ENCODE measurements around the gene SARS1.

SARS1 gene

DNA sequence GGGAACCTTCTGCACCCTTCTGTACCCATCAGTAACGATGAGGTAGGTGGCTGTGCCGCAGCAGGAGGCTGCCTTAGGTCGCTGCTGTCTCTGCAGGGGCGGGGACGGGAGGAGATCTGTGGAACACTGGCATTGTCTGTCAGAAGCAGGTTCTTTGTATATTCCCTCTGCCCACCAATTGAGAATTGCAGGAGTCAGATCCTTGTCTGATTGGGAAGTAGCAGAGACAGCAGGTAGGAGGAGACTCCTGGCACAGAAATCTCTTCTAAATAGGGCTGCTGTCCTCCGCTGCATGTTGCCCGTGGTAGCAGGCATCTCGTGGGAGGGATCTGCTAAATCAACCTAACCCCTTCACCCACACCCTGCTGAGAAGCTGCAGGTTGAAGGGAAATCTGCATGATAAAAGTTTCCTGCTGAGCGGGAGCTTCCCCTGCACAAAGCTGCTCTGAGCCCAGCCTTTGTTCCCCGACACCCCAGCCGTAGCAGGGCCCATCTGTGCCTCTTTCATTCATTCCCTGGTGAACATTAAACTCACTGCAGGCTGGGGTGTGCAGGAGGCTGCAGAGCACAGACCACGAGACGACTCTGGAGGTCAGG lies 15.9 kb downstream of the SARS1 start:
- DNase-seq: no peak

DNA sequence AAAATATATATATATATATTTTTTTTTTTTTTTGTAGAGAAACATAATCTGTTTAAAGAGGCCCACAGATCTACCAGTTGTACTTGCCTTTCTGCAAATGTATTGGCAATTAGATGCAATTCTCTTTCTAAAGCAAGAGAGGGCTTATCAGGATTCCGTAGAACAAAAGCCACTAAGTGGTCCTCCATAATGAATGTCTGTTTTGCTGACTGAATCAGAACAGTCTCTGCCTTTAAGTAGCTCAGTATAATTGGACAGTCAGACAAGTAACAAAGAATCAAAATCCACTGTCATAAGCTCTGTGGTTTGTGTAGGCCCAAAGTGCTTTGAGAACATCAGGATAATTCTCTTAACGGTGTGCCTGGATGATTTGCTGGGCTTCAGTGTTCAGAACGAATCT lies 17.3 kb downstream of the SARS1 start:
- no peak for DNase-seq

DNA sequence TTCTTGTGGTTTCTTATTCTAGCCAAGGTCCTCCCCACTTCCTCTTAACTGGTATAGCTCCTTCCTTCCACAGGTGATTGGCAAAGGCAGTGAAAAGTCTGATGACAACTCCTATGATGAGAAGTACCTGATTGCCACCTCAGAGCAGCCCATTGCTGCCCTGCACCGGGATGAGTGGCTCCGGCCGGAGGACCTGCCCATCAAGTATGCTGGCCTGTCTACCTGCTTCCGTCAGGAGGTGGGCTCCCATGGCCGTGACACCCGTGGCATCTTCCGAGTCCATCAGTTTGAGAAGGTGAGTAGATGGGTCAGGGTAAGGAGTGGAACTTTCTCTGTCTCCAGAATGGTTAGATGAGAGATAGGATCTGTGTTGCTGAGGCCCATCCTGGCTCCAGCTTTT lies 21.4 kb downstream of the SARS1 start:
- DNase-seq: no peak

DNA sequence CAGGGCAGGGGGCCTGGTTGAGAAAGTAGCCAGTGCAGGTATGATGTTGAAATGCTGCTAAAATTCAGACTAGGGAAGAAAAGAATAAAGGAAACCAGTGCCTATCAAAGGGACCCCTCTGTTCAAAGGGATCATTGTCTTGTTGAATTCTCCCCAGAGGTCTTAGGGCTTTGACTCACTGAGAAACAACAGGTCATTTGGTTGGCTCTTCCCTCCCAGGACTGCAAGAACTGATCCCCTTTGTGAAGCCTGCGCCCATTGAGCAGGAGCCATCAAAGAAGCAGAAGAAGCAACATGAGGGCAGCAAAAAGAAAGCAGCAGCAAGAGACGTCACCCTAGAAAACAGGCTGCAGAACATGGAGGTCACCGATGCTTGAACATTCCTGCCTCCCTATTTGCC lies 23.8 kb downstream of the SARS1 start:
- DNase-seq: no peak

DNA sequence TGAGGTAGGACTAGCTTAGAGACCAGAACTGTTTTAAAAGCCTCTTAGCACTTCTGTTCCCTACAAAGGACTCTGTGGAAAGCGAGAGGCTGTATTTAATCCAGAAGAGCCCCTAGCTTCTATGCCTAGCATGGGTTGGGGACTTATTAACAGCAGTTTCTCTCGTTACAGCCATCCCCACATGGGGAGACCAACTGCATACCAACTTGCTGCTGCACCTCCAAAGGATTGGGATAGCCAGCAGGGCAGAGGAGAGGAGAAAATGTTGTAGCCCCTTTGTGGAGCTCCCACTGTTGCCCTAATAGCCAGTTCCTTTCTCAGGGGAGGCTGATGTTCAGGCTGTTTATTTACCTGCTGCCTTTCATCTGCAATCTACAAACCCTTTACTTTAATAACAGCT lies 24.7 kb downstream of the SARS1 start:
- no peak for DNase-seq

DNA sequence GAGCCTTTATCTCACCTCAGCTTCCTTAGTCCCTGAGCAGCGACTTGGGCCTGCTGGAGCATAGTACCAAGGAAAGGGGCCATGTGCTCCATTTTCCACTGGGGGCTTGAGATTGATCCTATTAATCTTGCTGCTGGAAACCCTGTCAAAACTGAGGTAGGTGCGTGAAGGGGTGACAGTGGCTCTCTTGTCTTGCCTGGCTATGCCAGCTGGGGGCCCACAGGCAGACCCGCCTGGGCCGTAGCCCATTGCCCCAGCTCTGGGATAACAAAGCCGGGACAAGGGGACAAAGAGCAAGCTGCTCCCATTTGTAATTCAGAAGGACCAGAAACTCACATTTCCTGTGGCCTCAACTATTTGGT lies 25.3 kb downstream of the SARS1 start:
- no peak for DNase-seq

DNA sequence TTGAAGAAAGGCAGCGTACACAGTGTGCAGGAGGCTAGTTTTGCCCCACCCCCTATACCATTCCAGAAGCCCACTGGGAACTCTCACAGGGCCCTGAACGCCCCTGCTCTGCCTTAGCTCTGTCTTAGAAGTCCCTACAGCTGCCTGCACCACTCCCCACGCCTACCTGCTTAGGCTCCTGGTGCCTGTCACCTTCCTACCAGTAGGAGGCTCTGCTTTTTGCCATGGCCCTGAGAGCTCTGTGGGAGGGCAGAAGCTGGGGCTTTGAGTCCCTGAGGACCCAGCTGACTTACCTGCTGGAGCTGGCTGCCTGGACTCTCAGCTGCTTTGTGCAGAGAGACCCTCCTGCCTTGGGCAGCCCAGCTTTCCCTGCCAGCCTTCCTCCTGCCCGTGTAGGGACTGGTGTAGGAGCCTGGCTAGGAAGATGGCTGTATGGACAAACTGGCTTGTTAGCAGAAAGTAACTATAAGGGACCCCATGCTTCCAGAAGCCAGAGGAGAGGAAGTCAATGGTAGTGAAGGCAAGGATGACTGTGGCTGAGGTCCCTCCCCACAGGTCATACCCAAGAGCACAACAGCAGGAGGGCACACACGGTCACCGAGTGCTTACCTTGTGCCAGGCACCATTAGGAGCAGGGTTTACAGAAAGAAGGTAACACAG lies 25.8 kb downstream of the SARS1 start:
- DNase-seq: no peak

DNA sequence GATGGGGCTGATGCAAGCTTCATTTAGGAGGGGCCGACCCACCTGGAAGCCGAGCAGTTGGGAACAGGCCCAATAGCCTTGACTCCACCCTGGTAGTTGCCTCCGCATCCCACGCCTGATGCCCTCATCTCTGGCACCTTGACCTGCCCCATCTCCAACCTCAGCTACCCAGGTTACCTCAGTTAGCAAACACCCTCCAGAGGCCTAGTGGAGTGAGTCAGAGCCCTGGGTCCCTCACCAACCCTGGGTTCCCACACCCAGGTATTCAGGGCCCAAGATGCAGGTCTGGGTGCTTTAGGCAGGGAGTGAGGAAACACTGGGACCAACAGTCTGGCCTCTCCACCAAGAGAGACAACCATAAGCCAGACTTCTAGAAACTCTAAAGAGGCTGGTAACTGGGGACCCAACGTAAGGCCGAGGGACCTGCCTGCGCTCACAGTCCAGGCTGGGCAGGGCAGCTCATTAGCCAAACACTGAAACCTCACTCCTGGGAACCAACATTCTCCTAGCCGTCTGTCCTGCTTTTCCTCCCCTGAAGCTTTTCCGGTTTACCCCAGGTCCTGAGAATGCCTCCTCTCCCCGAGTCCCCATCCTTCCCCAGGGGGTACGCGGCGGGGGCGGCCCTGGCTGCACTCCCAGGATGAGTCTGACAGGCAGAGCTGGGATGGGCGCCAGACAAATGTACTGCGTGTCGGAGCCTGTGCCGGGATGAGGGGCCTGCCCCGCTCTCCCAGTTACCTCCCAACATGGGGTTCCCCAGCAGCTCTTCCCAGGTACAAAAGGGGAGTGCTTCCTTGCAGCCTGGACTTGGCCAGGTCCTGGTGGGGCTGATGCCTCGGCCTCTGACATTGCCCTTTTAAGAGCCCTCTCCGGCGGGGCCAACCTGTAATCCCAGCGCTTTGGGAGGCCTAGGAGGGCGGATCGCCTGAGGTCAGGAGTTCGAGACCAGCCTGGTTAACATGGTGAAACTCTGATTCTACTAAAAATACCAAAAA lies 26.7 kb downstream of the SARS1 start:
- peak; percentile 83 for DNase-seq

DNA sequence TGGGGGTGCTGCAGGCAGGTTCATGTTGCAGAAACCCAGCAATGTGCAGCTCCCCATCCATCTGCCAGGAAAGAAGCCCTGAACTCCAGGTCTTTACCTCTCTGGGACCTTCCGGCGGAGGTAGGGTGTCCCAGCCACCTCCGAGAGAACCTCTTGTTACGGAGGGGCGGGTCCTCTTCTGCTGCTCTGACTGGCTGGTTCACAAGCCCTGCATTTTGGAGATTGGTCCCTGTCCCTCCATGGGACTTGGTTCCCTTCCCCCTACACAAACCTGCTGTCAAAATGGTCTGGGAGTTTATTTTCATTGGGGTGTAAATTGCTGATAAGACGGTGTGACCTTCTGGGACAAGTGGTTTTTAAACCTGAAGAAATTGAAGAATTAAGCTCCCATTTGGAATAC lies 27.6 kb downstream of the SARS1 start:
- DNase-seq: peak; percentile 16

DNA sequence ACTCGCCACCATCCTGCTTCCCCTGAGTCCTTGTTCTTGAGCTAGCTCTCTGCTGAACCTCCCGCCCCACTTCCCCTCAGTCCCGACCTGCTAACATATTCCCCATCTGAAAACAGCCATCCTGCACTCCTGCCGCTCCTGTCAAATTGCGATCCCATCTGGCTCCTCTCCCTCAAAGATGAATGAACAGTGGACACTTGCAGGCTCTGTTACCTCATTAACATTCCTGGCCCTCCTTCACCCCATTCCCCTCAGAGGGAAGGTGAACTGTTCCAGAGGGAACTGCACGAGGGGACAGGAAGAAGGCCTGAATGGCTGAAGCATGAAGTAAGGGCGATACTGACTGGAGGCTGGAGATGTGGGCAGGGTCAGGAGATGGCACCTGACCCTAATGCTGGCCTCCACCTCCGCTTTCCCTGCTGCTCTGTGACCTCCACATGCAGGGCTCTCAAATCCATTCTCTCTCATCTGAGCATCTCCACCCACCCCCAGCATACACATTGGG lies 28.2 kb downstream of the SARS1 start:
- DNase-seq: peak; percentile 17

DNA sequence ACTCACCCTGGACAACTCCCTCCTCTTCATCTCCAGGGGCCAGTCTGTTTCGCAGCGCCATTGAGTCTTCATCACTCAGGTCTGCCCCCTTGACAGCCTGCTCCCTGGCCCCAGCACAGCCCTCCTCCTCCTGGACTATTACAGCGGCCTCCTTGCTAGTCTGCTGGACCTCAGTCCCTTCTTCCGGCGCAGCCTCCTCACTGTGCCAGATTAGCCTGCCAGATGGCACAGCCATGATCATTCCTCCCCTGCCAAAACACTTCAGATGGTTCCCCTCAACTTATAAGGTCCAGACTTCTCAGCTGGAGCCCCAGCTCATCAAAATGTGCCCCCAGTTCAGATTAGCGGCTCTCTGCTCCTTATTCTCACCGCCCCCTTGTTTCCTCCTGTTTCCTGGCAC lies 28.7 kb downstream of the SARS1 start:
- DNase-seq: peak; percentile 54

DNA sequence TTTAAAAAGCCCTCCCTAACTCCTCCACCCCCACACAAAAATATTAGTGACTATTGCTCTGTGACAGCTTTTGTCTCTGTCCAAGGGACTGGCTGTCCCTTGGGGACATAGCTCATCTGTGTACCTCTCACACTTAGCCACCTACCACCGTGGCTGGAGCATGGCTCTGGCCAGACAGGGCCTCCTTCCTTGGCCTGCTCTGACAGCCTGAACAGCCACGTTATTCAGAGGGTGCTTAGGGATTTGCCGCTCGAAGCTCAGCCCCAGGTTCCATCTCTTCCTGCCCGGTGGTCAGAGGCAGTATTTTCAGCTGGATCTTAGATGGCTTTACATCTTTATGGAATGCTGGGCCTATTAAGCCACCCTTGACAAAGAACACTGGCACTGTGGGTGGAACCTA lies 29.5 kb downstream of the SARS1 start:
- DNase-seq: peak; percentile 12

DNA sequence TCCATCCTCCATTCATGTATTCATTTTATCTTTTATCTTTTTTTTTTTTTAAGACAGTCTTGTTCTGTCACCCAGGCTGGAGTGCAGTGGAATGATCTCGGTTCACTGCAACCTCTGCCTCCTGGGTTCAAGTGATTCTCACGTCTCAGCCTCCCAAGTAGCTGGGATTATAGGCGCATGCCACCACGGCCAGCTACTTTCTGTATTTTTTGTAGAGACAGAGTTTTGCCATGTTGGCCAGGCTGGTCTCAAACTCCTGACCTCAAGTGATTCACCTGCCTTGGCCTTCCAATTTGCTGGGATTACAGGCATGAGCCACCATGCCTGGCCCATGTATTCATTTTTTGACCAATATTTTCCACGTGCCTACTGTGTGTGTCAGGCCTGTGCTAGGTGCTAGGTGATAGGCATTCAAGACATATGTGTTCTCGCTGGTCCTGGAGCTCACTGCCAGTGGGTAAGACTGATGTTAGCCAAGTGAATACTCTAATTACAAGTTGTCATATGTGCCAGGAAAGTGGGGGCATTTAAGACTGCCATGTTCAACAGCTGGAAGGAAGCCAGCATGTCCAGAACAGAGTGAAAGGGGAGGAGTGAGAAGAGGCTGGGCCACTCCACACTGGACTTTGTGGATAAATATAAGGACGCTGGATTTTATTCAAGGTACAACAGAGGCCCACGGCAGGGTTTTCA lies 30.3 kb downstream of the SARS1 start:
- DNase-seq: peak; percentile 10

DNA sequence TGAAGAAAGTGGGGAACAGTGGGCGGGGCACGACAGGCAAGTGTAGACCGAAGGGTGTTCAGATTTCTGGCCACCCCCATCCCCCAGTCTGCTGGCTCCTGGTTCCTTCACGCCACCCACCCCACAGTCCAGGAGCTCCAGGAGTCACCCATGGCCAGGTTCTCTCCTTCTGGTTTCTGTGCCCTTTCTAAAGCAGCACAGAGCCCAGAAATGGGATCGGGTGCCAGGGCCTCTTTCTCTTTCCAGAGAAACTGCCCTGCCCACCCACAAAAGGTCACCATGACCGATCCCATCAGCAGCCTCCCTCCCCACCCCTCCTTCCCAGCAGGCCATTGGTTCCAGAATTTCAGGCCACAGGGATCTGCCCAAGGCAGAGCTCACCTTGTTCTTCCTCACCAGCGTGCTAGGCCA lies 32.4 kb downstream of the SARS1 start:
- peak; percentile 14 for DNase-seq

DNA sequence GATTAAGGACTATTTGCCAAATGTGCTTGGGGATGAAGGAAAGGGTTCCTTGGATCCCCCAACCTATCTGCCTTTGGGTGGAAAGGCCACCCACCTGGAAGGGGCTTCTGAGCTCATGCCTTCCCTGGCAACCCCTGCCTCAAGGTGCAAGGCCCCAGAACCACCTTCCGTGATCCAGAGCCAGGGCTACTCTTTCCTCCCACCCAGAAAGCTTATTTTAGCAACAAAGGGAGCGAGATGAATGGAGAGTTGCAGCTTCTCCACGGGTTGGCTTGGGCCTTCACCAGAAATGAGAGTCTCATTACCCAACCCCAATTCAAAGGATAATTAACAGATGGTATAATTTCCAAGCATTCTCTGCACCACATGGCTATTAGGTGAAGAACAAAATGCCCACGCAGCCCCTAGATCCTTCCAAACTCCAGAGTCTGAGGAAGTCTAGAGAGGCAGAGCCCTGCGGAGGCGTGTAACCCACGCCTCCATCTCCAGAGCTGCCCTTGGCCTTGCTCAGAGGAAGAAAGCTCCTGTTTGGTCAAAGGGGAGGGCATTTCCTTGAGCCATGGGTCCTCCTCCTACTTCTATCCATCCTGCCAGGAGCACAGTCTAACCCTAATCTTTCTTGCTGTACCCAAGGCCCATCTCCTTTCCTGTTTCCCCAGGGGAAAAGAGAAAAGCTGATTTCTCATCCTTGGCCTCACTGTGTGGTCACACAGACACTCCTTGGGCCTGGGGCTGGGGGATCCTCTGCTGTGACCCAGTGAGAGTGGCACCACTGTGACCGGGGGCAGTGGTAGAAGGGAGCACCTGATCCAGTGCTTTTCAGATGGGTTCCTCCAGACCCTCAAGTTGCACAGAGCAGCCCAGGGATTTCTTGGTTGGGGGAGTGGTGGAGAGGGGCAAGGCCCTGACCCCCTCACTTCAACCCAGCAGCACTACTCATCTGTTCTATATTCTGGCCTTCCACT lies 34.0 kb downstream of the SARS1 start:
- peak; percentile 9 for DNase-seq

DNA sequence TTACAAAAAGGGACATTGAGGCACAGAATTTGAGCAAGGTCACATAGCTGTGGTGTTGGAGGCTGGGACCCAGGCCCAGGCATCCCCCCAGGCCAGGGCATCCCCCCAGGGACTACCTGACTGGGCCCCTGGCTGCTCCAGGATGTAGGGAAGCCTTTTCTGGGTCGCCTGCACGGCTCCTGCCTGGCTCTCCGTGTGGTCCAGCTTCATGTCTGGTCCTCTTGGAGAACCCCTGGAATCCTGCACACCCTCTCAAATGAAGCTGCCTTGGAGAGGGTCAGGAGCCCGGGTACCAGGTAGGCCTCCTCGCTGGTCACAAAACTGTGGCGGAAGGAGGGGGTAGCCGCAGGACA lies 34.7 kb downstream of the SARS1 start:
- peak; percentile 15 for DNase-seq

DNA sequence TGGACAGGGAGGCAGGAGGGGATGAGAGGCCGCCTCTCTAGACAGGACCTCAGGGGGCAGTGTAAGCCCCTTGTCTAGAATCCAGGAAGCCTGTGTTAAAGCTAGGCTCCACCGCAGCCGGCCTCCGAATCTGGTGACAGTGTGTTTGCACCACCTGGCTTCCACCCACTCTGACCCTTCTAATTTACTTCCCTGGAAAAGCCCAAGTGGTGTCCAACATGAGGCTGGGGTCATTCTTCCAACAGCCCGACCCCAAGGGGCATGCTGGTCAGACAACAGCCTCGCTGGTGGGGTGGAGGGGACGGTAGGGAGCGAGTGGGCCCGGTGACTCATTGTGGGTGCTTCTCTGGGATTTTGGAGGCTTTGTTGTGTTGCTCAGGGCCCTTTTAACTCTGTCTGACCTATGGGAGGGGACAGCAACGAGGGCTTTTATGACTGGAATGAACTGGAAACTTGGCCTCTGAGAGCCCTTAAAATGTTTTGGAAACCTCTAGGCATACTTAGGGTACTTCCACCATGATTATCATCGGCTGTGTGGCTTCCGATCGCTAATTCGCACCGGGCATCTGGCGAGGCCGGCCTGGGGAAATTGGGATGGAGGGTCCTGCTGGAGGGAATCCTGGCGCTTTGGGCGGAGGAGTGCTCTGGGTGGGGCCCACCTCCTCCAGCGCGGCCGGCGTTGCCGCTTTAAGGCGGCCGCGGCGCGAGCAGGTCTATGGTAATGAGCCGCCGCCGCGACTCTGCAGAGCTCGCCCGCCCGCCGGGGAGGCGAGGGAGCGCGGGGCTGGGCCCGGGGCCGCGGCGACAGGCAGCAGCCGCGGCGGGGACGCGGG lies 35.3 kb downstream of the SARS1 start, which contains the start of gene CELSR2:
TSS of gene CELSR2 (plus strand) at position 743 of the 833 bp plus-strand sequence. CDS start 541 bp downstream, outside the sequence.
- peak; percentile 70 for DNase-seq

DNA sequence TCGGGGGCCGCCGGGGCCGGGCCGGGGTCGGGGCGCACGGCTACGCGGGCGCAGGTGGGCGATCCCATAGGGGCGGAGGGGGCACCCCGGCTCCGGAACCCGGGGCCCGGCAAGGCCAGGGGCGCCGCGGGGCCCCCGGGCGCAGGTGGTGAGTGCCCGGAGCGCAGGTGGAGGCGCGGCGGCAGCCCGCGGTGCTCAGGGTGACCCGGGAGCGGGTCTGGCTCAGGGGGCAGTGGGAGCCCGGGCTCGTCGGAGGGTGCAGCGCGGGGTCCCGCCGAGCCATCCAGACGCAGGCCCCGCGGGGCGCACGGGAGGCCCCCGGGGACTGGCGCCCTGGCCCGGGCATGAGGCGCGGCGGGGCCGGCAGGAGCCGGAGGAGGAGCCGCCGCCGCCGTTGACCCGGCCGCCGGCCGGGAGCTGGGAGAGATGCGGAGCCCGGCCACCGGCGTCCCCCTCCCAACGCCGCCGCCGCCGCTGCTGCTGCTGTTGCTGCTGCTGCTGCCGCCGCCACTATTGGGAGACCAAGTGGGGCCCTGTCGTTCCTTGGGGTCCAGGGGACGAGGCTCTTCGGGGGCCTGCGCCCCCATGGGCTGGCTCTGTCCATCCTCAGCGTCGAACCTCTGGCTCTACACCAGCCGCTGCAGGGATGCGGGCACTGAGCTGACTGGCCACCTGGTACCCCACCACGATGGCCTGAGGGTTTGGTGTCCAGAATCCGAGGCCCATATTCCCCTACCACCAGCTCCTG lies 36.1 kb downstream of the SARS1 start:
- DNase-seq: peak; percentile 23

DNA sequence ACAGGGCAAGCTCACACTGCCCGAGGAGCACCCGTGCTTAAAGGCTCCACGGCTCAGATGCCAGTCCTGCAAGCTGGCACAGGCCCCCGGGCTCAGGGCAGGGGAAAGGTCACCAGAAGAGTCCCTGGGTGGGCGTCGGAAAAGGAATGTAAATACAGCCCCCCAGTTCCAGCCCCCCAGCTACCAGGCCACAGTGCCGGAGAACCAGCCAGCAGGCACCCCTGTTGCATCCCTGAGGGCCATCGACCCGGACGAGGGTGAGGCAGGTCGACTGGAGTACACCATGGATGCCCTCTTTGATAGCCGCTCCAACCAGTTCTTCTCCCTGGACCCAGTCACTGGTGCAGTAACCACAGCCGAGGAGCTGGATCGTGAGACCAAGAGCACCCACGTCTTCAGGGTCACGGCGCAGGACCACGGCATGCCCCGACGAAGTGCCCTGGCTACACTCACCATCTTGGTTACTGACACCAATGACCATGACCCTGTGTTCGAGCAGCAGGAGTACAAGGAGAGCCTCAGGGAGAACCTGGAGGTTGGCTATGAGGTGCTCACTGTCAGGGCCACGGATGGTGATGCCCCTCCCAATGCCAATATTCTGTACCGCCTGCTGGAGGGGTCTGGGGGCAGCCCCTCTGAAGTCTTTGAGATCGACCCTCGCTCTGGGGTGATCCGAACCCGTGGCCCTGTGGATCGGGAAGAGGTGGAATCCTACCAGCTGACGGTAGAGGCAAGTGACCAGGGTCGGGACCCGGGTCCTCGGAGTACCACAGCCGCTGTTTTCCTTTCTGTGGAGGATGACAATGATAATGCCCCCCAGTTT lies 36.9 kb downstream of the SARS1 start:
- DNase-seq: peak; percentile 25
